Karpas-422 (cell line): ENCODE measurements around the gene PLAGL1. TPM values are rescaled to one million over a fixed set of nuclear protein-coding genes. Genes with fewer than 3 reads are reported as not detected.
"Not testable (repeated sequence)": the region's sequence is repeated elsewhere in the genome, so short reads cannot be mapped to it uniquely, and the experiment has no call there.

Experiments used
- DNase-seq: peaks from one replicate; pipeline ENCODE4 v3.0.0-alpha.2; 2015
- H2AFZ ChIP-seq: fragments of 200-600 bp; sonication (generic); 2 replicates; pipeline ENCODE4 v1.6.1; 2014; ENCODE audit warnings: antibody characterized with exemption, low read length, mixed read lengths
- H3K27ac ChIP-seq: fragments of 200-600 bp; sonication (generic); 2 replicates; pipeline ENCODE4 v1.5.1; 2014; ENCODE audit warnings: mild to moderate bottlenecking, low read length, moderate library complexity
- H3K27me3 ChIP-seq: fragments of 200-600 bp; sonication (generic); 2 replicates; pipeline ENCODE4 v1.6.1; 2014; ENCODE audit warnings: low read length, mixed read lengths
- H3K36me3 ChIP-seq: fragments of 200-600 bp; sonication (generic); 2 replicates; pipeline ENCODE4 v1.6.1; 2014; ENCODE audit warnings: low read length, mixed read lengths; ENCODE audit not compliant: insufficient read depth
- H3K4me1 ChIP-seq: fragments of 200-600 bp; sonication (generic); 2 replicates; pipeline ENCODE4 v1.6.1; 2014; ENCODE audit warnings: mild to moderate bottlenecking, low read length, mixed read lengths
- H3K4me2 ChIP-seq: fragments of 200-600 bp; sonication (generic); 2 replicates; pipeline ENCODE4 v1.6.1; 2014; ENCODE audit warnings: low read length, low read depth, mild to moderate bottlenecking; ENCODE audit not compliant: poor library complexity, severe bottlenecking
- H3K4me3 ChIP-seq: fragments of 200-600 bp; sonication (generic); 2 replicates; pipeline ENCODE4 v1.5.1; 2014; ENCODE audit warnings: mild to moderate bottlenecking, antibody characterized with exemption, low read length, mixed read lengths
- H3K79me2 ChIP-seq: fragments of 200-600 bp; sonication (generic); 2 replicates; pipeline ENCODE4 v1.6.1; 2014; ENCODE audit warnings: mild to moderate bottlenecking, low read length, mixed read lengths
- H3K9ac ChIP-seq: fragments of 200-600 bp; sonication (generic); 2 replicates; pipeline ENCODE4 v1.6.0; 2014; ENCODE audit warnings: low read length
- H3K9me2 ChIP-seq: fragments of 200-600 bp; sonication (generic), shearing (Covaris generic); replicated peaks from 2 replicates; pipeline ENCODE4 v1.6.0; 2014; ENCODE audit warnings: mild to moderate bottlenecking, low read length, moderate library complexity; ENCODE audit not compliant: insufficient read depth
- H3K9me3 ChIP-seq: fragments of 300-700, 200-600 bp; sonication (generic); 2 replicates; pipeline ENCODE4 v1.6.1; 2014; ENCODE audit warnings: low read length, mixed read lengths
- H4K20me1 ChIP-seq: fragments of 200-600 bp; sonication (generic); 2 replicates; pipeline ENCODE4 v1.6.1; 2014; ENCODE audit warnings: mild to moderate bottlenecking, antibody characterized with exemption, low read length, low read depth; ENCODE audit not compliant: insufficient read depth
- total RNA-seq: library from RNA; depleted of rRNA; stranded (reverse); fragments of >200 nt; shearing (Covaris generic); gene quantifications from 2 replicates; pipeline ENCODE4 v1.2.3, GENCODE V29; 2014; ENCODE audit warnings: low replicate concordance

PLAGL1 gene
- total RNA-seq, 1 experiment from 2014 or later = 4.7 TPM

DNA sequence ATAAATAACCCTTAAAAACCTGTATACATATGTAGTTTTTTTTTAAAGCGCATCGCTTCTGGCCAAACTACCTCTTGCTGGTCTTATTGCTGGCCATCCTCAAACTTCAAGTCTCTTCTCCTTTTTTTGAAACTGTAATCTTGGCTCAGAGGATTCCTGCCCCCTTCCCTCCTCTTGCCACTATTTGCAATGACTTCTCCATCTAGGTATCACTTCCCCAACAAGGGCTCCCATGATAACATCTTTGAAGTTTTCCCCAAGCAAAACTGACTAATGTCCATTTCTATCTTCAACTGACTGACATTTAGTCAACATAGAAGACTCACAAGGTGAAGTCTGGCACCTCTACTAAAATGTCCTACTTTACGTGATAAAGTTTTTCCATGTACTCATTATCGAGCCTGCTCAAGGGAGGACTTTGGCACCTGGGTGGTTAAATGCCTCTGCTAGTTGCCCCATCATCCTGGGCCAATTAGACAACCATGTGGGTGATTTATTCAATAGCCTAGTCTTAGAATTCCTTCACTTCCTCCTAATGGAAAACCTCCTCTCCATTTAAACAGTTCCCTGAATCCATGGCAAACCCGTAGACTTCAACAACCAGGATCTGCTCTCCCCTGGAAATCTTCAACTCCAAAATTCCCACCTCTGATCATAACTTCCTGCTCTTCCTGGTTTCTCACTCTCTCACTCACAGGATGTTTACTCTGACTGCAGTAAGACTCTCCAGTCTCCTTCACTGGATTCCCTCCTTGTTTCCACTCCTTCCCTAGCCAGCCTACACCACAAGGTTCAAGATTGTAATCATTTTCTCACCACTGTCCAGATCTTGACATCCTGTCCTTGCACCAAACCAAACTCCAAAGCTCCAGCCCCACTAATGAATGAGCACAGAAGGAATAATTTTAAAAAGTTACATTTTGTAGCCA lies 9.4 kb upstream of the PLAGL1 start:
- Histone ChIP-seq H3K36me3 (no peaks in the 10 kb centered on the region), H4K20me1 (no peaks in the 10 kb centered on the region), H3K4me3 (no peak overlapping the region), H3K9me3 (no peaks in the 10 kb centered on the region), H3K4me2 (no peak overlapping the region), H3K27me3 (no peaks in the 10 kb centered on the region), H2AFZ (no peak overlapping the region), H3K27ac (no peak overlapping the region), H3K9me2 (no peaks in the 10 kb centered on the region), H3K4me1 (no peaks in the 10 kb centered on the region), H3K79me2 (no peaks in the 10 kb centered on the region), H3K9ac (no peak overlapping the region)
- DNase-seq = no peak

DNA sequence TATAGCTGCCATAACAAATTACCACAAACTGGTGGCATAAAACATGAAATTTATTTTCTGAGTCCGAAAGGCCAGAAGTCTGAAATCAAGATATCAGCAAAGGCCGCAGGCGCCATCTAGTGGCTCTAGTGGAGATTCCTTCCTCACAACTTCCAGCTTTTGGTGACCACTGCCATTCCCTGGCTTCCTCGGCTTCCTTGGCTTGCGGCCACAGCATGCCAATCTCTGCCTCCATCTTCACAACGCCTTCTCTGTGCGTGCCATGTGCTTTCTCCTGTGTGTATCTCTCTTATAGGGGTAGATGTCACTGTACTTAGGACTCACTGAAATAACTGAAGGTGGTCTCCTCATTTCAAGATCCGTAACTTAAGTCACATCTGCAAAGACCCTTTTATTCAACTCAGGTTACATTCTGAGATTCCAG lies 5.4 kb upstream of the PLAGL1 start:
- Histone ChIP-seq H3K9ac (no peak overlapping the region), H3K4me3 (no peak overlapping the region), H4K20me1 (no peaks in the 10 kb centered on the region), H3K9me3 (no peaks in the 10 kb centered on the region), H3K27ac (no peak overlapping the region), H3K4me1 (no peaks in the 10 kb centered on the region), H3K4me2 (no peak overlapping the region), H3K9me2 (no peaks in the 10 kb centered on the region), H3K79me2 (no peaks in the 10 kb centered on the region), H3K36me3 (no peaks in the 10 kb centered on the region), H2AFZ (no peak overlapping the region), H3K27me3 (no peaks in the 10 kb centered on the region)
- DNase-seq = peak; percentile 87

DNA sequence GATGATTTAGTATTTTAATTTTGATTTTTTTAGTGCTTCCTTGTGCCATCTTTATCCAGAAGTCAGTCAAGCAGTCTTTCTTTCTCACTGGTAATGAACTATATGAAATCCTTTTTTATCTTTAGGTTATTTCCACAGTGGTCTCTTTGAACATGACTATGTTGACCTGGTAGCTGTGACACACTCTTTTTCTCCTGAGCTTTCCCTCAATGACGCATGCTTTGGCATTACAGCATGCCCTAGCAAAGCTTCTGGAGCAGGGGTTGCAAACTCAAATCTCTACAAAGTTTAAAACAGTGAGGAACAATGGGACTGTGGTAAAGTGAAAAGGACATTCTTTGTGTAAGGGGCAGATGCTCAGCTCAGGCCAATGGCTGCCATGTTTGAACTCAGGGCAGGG lies 4.5 kb upstream of the PLAGL1 start:
- no peaks in the 10 kb centered on the region for H4K20me1 ChIP-seq

DNA sequence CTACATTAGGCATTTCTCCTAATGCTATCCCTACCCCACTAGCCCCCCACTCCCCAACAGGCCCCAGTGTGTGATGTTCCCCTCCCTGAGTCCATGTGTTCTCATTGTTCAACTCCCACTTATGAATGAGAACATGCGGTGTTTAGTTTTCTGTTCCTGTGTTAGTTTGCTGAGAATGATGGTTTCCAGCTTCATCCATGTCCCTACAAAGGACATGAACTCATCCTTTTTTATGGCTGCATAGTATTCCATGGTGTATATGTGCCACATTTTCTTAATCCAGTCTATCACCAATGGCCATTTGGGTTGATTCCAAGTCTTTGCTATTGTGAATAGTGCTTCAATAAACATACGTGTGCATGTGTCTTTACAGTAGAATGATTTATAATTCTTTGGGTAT lies 1.6 kb upstream of the PLAGL1 start:
- not testable (repeated sequence) for H2AFZ ChIP-seq, H3K9ac ChIP-seq, H3K27ac ChIP-seq, H3K4me3 ChIP-seq, H3K9me2 ChIP-seq, DNase-seq, H3K27me3 ChIP-seq, H3K79me2 ChIP-seq, H3K4me1 ChIP-seq, H3K36me3 ChIP-seq, H3K9me3 ChIP-seq, H4K20me1 ChIP-seq, H3K4me2 ChIP-seq

More for the DNA sequence above, 4.5 kb upstream of the PLAGL1 start:
- Histone ChIP-seq H3K27me3 (no peaks in the 10 kb centered on the region), H3K4me3 (no peak overlapping the region), H3K4me1 (no peaks in the 10 kb centered on the region), H2AFZ (no peak overlapping the region), H3K4me2 (no peak overlapping the region), H3K27ac (no peak overlapping the region), H3K9ac (no peak overlapping the region), H3K79me2 (no peaks in the 10 kb centered on the region), H3K9me2 (no peaks in the 10 kb centered on the region), H3K9me3 (no peaks in the 10 kb centered on the region), H3K36me3 (no peaks in the 10 kb centered on the region)
- no peak for DNase-seq

DNA sequence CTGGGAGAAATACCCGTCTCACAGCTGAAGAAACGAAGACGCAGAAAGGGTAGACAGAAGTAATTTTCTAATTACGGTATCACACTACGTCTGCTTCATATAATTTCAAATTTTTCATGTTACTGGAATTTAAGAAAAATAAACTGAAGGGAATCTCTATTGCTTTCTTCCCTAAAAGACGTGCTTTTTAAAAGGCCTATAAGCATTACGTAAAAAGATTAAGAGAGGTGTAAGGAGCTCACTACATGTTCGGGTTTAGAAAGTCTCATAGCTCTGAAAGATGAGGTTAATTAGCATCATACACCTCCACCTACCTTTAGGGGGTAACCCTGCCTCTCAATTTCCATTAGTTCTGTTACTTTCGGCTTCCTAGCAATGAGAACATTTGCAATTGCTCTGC lies 787 bp upstream of the PLAGL1 start:
- no peak for DNase-seq
- Histone ChIP-seq H3K4me3 (no peak overlapping the region), H3K4me2 (no peak overlapping the region), H3K9ac (no peak overlapping the region), H2AFZ (no peak overlapping the region), H3K27me3 (no peaks in the 10 kb centered on the region), H3K9me3 (no peaks in the 10 kb centered on the region), H3K27ac (no peak overlapping the region), H3K36me3 (no peaks in the 10 kb centered on the region), H3K4me1 (no peaks in the 10 kb centered on the region), H3K9me2 (no peaks in the 10 kb centered on the region), H4K20me1 (no peaks in the 10 kb centered on the region), H3K79me2 (no peaks in the 10 kb centered on the region)

DNA sequence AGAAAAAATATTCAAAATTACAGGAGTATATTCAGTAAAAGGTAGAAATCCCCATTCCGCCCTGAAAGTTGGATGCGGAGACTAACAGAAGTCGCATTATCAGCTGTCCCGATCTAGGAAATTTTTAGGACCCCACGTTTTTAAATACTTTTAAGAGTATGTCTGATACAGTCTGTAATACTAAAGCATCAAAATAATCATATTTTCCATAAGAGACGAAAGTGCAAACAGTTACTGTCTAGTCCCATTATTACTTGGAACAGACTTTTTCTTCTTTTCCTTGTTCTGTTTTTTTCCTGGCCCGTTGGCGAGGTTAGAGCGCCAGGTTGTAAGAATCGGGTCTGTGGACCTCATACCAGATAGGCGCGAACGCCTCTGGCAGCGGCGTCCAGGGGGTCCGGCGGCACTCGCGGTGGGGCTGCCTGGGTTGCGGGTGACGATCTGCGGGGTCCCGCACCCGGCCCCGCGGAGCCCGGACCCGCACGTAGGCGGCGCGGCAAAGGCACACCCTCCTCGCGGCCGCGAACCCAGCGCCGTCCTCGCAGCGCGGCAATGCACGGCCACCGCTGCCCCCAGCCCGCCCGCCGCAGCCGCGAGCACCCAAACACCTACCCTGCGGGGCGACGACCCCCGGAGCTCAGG lies 460 bp downstream of the PLAGL1 start:
- H3K79me2 ChIP-seq = no peaks in the 10 kb centered on the region
- no peak overlapping the region for H3K27ac ChIP-seq
- no peaks in the 10 kb centered on the region for H3K9me3 ChIP-seq
- H3K36me3 ChIP-seq = no peaks in the 10 kb centered on the region
- H3K4me1 ChIP-seq = no peaks in the 10 kb centered on the region
- no peaks in the 10 kb centered on the region for H4K20me1 ChIP-seq
- no peaks in the 10 kb centered on the region for H3K9me2 ChIP-seq
- H3K9ac ChIP-seq = no peak overlapping the region
- no peak for DNase-seq
- no peaks in the 10 kb centered on the region for H3K27me3 ChIP-seq
- H3K4me3 ChIP-seq = no peak overlapping the region
- H2AFZ ChIP-seq = no peak overlapping the region
- no peak overlapping the region for H3K4me2 ChIP-seq

DNA sequence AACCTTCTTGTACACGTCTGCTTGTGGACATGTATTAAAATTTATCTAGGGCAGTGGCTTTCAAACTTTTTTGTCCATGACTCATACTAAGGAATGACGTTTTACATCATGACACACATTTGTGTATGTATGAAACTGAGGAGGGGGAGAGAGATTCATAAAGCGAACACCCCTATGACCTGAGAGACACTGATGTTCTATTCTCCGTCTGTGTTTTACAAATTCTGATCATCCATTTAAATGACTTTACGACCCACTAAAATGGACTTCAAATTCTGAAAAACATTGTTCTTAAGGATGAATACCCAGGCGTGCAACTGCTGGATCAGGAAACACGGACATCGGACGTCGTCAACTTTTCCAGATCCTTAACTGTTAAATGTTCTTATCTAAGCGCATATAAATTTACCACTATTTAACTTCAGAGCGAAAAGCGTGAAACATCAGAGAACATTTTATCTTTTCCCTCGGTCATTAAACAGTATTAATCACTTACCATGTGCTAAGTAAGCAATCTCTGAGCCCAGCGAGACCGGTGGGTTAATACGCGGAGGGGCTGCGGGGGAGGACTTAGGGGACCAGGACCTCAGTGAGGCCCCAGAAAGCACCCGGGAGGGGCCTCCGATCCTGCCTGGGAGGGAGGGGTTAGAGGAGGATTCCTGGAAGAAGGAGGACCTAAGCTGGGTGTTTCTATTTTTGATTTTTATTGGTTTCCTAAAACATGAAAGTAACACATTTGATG lies 1.2 kb downstream of the PLAGL1 start:
- no peaks in the 10 kb centered on the region for H3K9me3 ChIP-seq
- H3K27ac ChIP-seq = no peak overlapping the region
- no peak overlapping the region for H3K9ac ChIP-seq

DNA sequence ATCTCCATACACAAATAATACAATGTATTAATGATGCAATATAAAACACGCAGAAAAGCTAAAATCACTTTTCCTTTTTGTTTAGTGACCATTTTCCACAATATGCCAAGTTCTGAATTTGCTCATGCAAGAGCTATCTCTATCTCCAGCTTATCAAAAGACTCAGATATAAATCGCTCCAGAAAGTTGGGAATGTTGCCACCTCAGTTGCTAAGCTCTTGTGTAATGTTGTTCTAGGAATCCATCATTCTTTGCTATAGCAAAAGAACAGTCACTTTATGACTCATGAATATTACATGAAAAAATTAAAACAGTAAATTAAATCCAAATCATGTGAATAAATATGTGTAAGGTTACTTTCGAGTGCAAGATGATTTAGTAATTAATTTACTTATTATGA lies 8.7 kb downstream of the PLAGL1 start:
- H3K4me3 ChIP-seq = no peak overlapping the region

More for the DNA sequence above, 1.2 kb downstream of the PLAGL1 start:
- no peaks in the 10 kb centered on the region for H3K9me2 ChIP-seq
- no peak for DNase-seq
- no peaks in the 10 kb centered on the region for H4K20me1 ChIP-seq
- no peaks in the 10 kb centered on the region for H3K4me1 ChIP-seq
- H3K79me2 ChIP-seq = no peaks in the 10 kb centered on the region
- no peak overlapping the region for H3K4me2 ChIP-seq
- H3K36me3 ChIP-seq = no peaks in the 10 kb centered on the region
- no peak overlapping the region for H2AFZ ChIP-seq
- H3K27me3 ChIP-seq = no peaks in the 10 kb centered on the region
- no peak overlapping the region for H3K4me3 ChIP-seq

More for the DNA sequence above, 8.7 kb downstream of the PLAGL1 start:
- no peak overlapping the region for H3K9ac ChIP-seq
- H3K27ac ChIP-seq = no peak overlapping the region
- no peaks in the 10 kb centered on the region for H3K4me1 ChIP-seq
- no peaks in the 10 kb centered on the region for H3K79me2 ChIP-seq
- no peaks in the 10 kb centered on the region for H3K36me3 ChIP-seq
- no peak overlapping the region for H3K4me2 ChIP-seq
- H3K9me3 ChIP-seq = no peaks in the 10 kb centered on the region
- no peak for DNase-seq
- H3K27me3 ChIP-seq = no peaks in the 10 kb centered on the region
- no peaks in the 10 kb centered on the region for H3K9me2 ChIP-seq
- no peak overlapping the region for H2AFZ ChIP-seq
- H4K20me1 ChIP-seq = no peaks in the 10 kb centered on the region
